Measurements from ENCODE around the gene TRHDE.

The TRHDE gene

DNA sequence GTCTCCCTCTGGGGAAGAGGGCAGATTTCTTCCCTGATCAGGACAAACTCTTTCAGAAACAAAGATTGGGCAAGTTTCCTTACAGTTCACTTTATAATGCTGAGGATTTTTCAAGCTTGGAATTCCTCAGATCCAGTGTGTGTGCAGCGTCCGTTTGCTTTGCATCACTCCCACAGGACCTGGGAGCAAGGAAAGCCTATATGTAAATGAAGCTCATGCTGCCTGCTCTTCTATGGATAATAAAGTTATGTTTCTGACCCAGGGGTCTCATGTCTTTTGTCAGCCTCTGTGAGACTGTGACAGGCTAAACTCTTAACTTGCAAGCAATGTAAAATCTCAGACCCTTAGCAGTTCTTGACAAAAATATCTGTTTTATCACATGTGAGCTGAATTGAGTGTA lies 41.6 kb downstream of the TRHDE start:
- no peak for DNase-seq (ENCODE audit: low read depth, low spot score)
- H3K27ac ChIP-seq: no peak overlapping the region

DNA sequence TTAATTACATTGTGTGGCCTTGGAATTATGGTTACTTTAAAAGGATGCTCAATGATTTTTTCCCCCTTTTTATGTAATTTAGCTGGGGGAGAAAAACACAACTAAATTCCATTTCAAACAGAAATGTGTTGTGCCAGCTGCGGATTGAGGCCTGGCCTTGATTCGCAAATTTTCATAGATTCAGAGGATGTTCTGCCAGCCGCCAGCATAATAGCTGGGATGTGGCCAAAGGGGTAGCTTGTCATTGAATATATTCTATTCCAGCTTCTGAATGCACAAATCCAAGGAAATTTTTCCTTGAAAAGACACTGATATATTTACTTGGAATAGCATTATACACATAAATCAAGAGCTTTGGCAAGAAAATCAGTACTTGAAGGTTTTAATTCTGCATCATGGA lies 43.7 kb downstream of the TRHDE start:
- no peak for DNase-seq (ENCODE audit: low read depth, low spot score)
- no peak overlapping the region for H3K27ac ChIP-seq

DNA sequence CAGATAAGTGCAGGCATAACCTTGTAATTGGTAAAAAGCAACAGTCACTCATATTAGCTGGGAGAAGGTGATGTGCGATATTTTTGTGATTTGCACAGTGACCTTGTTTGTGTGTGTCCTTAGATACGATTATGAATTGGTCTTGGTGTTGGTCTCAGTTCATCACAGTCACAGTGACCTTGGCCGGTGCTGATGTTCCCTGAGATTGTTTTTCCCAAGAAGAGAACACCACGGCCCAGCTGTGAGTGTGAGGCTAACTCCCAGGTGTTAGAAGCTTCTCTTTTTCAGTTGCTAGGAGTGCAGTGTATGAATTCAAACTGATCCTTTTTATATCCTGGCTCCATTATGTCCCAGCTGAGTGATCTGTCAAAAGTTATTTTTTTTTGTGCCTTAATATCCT lies 46.2 kb downstream of the TRHDE start:
- no peak for DNase-seq (ENCODE audit: low read depth, low spot score)
- no peak overlapping the region for H3K27ac ChIP-seq

DNA sequence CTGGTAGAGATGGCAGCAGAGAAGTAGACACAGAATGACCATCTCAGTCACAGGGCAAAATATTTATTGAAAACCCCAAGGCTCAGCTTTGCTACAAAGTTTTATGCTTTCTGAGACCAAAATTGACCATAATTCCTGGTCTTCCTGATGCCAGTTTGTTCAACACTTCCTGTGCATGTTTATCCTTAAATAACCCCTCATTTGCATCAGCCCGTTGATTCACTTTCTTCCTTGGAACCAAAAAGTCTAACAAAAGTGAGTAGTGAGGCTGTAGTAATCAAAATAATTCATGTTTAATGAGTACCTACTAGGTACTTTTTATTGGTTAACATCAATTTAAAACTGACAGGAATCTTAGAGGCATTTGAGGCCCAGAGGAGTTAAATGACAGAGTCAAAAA lies 51.7 kb downstream of the TRHDE start:
- no peak overlapping the region for H3K27ac ChIP-seq
- DNase-seq (ENCODE audit: low read depth, low spot score): no peak

- no peak for DNase-seq (ENCODE audit: low read depth, low spot score)
- H3K27ac ChIP-seq: no peak overlapping the region
Measured at GRCh38 chr12:72330301-72330700, 58.1 kb downstream of the TRHDE start.

GRCh38 chr12:72330784-72331183 lies 58.6 kb downstream of the TRHDE start:
- DNase-seq (ENCODE audit: low read depth, low spot score): no peak

GRCh38 chr12:72337382-72337781 lies 65.2 kb downstream of the TRHDE start:
- H3K27ac ChIP-seq: no peak overlapping the region
- no peak for DNase-seq (ENCODE audit: low read depth, low spot score)

More at GRCh38 chr12:72330784-72331183, 58.6 kb downstream of the TRHDE start:
- no peak overlapping the region for H3K27ac ChIP-seq

DNA sequence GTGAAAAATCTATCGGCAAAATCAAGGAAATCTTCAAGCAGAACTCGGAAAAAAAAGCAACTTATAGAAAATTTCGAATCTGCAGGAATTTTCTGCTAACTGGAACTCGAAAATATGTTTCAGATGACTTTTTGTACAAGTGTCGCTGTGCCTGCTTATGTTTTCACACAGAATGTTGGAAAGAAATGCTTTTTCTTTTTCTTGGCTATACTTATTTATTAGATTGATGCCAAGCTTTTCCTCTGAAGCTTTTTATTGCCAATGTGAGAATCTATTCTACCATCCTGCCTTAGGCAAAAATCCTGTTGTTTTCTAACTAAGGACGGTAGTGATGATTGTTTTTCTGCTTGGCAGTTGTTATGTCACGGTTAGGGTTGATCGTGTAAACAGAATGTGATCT lies 65.8 kb downstream of the TRHDE start:
- H3K27ac ChIP-seq: no peak overlapping the region
- no peak for DNase-seq (ENCODE audit: low read depth, low spot score)

- H3K27ac ChIP-seq: no peak overlapping the region
- DNase-seq (ENCODE audit: low read depth, low spot score): no peak
Measured at GRCh38 chr12:72338437-72338836, 66.3 kb downstream of the TRHDE start.

GRCh38 chr12:72346363-72346944 lies 74.3 kb downstream of the TRHDE start:
- H3K27ac ChIP-seq: no peak overlapping the region
- peak; percentile 6 for DNase-seq (ENCODE audit: low read depth, low spot score)

- H3K27ac ChIP-seq: no peak overlapping the region
- no peak for DNase-seq (ENCODE audit: low read depth, low spot score)
Measured at GRCh38 chr12:72349491-72349890, 77.3 kb downstream of the TRHDE start.

GRCh38 chr12:72359416-72359815 lies 87.2 kb downstream of the TRHDE start:
- no peak for DNase-seq (ENCODE audit: low read depth, low spot score)
- H3K27ac ChIP-seq: no peak overlapping the region

DNA sequence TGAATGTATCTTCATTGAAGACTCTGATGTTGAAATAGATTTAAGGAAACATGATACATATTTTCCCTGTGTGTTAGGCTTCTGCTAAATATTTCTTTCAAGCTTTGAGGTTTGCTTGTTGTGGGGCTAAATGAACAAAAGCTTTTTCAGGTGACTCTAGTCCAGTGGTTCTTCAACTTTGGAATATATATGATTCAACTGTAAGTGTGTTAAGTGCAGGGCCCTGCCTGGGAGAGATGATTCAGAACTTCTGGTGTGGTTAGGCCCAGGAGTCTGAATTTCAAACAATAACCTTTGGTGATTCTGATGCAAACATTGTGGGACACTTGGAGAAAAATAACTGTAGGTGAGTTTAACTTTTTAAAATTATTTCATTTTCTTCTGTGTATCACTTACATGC lies 93.0 kb downstream of the TRHDE start:
- no peak overlapping the region for H3K27ac ChIP-seq
- no peak for DNase-seq (ENCODE audit: low read depth, low spot score)

DNA sequence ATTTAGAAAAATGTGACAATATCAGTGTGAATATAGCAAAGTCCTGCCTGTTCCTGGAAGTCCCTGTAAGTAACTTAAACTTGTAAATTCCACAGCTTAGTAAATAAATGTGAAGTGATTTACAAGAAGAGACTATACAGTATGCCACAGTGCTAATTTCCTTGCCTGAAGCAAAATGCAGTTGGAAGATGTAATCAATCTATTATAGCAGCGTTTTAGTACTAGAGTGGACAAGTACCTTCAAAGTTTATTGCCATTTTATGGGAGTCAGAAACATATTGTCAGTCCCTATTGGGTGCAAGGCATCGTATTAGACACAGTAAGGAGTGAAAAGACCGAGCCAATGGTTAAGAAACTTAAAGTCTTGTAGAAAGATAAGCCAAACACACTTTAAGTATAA lies 94.1 kb downstream of the TRHDE start:
- no peak overlapping the region for H3K27ac ChIP-seq

DNA sequence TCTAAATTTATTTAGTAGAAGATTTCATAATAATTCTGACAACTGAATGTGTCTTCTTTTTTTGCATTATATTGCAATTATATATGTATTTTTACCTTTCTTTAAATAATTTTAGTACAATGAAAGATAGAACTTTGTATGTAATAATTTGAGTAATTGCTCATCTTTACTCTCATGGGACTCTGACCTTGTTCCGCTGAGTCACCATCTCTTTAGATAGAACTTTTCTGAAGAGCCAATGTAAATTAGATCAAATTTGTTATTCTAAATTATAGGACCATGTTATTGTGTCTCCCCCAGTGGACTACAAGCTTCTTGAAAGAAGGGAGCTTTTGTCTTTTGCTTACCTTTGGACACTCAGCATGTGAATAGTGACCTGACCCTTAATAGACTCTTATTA lies 96.1 kb downstream of the TRHDE start:
- no peak overlapping the region for H3K27ac ChIP-seq
- no peak for DNase-seq (ENCODE audit: low read depth, low spot score)

More for the DNA sequence above, 94.1 kb downstream of the TRHDE start:
- no peak for DNase-seq (ENCODE audit: low read depth, low spot score)

- no peak for DNase-seq (ENCODE audit: low read depth, low spot score)
- H3K27ac ChIP-seq: no peak overlapping the region
Measured at GRCh38 chr12:72368719-72369422, 96.7 kb downstream of the TRHDE start.

DNA sequence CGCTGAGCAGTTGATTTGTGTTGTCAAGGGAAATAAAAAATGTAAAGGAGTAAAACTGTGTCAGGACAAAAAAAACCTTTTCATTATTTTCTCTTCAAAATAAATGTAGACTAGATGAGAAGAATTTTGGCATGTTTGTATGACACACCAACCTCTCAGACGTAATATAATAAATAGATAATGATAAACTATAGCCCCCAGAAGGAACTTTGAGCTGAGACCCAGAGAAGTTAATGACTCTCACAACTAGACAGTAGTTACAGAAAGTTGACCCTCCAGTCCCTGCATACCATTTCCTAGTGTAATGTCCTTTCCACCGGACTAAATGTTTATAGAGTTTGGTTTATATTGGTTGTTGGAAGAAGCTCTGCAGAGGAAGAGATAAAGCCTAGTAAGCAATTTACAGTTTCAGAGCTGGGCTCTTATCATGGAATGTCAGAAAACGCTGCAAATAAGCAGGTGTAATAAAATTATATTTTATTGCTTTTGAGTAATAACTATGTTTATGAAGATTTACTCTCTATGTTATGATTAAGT lies 97.3 kb downstream of the TRHDE start:
- no peak overlapping the region for H3K27ac ChIP-seq
- DNase-seq (ENCODE audit: low read depth, low spot score): no peak

DNA sequence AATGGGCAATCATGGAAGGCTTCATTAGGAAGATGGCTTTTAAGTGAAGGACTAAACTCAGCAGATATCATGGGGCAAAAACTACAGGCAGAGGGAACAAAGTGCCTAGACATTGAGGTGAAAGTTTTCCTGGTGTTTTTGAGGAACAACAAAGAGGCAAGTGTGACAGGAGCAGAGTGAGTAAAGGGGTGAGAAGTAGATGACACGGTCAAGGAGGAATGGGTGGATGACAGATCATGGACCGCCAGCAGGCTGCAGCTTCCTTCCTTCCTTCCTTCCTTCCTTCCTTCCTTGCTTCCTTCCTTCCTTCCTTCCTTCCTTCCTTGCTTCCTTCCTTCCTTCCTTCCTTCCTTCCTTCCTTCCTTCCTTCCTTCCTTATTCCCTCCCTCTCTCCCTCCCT lies 108.3 kb downstream of the TRHDE start:
- H3K27ac ChIP-seq: no peak overlapping the region
- no peak for DNase-seq (ENCODE audit: low read depth, low spot score)

DNA sequence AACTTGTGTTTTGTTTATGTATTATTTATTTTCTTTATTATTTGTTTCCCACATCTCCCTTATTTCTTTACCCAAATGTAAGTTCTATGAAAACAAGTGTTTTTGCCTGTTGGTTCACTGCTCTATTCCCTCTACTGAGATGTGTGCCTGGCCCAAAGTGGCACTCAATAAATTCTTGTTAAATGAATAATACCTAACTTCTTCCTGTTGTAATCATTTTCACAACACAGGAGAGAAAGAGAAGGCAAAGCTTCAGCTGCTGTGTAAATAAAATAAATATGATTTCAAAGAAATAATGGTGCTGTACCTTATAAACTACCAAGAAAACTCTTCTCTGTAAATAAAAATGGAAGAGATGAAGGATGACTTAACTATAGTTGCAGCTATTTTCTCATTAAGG lies 116.2 kb downstream of the TRHDE start:
- no peak overlapping the region for H3K27ac ChIP-seq
- no peak for DNase-seq (ENCODE audit: low read depth, low spot score)

DNA sequence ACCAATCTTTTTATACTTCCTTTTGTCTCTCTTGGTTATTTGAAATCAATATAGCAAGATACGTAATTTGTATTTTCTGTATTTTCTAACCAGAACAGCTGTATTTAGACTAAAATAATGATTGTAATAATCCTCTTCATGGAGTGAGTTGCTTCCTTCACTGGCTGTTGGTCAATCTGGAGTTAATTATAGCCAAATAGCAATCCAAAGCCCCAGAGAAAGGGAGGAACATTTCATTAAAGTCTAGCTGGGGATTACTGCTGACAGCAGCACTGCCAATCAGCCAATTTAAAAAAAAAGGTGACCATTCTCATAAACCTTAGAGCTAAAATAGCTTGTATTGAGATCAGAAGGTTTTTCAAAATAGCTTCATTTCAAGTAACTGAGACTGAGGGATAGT lies 118.0 kb downstream of the TRHDE start:
- no peak overlapping the region for H3K27ac ChIP-seq
- no peak for DNase-seq (ENCODE audit: low read depth, low spot score)

DNA sequence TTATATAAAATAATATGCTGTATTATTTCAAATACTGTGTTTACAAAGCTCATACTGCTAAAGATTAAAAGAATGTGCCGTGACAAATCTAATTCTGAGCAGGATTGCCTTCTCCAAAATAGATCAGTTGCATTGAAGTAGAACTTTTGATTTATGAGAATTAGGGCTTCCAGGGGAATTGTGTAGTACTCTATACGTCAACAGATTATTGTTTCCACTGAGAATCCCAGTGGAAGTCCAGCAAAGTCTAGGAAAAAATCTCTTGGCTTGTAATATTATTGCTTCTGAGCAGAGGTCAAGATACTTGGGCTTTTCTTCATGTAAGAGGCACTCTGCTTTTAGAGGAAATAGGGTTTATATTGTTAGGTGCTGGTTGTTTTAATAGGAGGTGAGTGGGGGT lies 133.9 kb downstream of the TRHDE start:
- no peak for DNase-seq (ENCODE audit: low read depth, low spot score)
- no peak overlapping the region for H3K27ac ChIP-seq

GRCh38 chr12:72432037-72432604 lies 160.0 kb downstream of the TRHDE start:
- no peak for DNase-seq (ENCODE audit: low read depth, low spot score)
- no peak overlapping the region for H3K27ac ChIP-seq
